HepG2 (cell line): ENCODE results near the gene TCEA3. TPM values are rescaled to one million over a fixed set of nuclear protein-coding genes. Genes with fewer than 3 reads are reported as not detected.

Experiments used
- DPF2 ChIP-seq: sonication (generic); formaldehyde crosslinking; IDR thresholded peaks from 2 replicates; pipeline ENCODE4 v1.4.0; 2020; ENCODE audit warnings: mild to moderate bottlenecking, low read depth, missing genetic modification reagents, borderline replicate concordance
- E2F1 ChIP-seq: sonication (generic); formaldehyde crosslinking; IDR thresholded peaks from 2 replicates; pipeline ENCODE4 v1.5.0; 2020; ENCODE audit warnings: missing genetic modification reagents
- FIP1L1 ChIP-seq: fragments of 200-400 bp; formaldehyde crosslinking; IDR thresholded peaks from 2 replicates; pipeline ENCODE4 v1.6.1; 2018; ENCODE audit warnings: low read depth, mild to moderate bottlenecking, low read length, moderate library complexity, borderline replicate concordance; ENCODE audit not compliant: insufficient read depth
- FOXO4 ChIP-seq: sonication (generic); formaldehyde crosslinking; conservative IDR thresholded peaks from 2 replicates; pipeline ENCODE4 v1.8.1; 2023; ENCODE audit warnings: missing genetic modification reagents
- GFI1 ChIP-seq: sonication (generic); formaldehyde crosslinking; IDR thresholded peaks from 2 replicates; pipeline ENCODE4 v1.5.0; 2020; ENCODE audit warnings: missing genetic modification reagents, mild to moderate bottlenecking, borderline replicate concordance
- GTF2F1 ChIP-seq: fragments of 150-350 bp; IDR thresholded peaks from 2 replicates; pipeline ENCODE4 v1.6.1; 2014; ENCODE audit warnings: low read length
- HCFC1 ChIP-seq: fragments of 150-350 bp; IDR thresholded peaks from 2 replicates; pipeline ENCODE4 v1.6.1; 2014; ENCODE audit warnings: low read depth, low read length
- KAT8 ChIP-seq: IDR thresholded peaks from 2 replicates; pipeline ENCODE4 v1.6.1; 2016; ENCODE audit warnings: missing genetic modification reagents, missing compliant biosample characterization
- KDM5A ChIP-seq: fragments of 200-600 bp; sonication (generic); IDR thresholded peaks from 2 replicates; pipeline ENCODE4 v1.7.0; 2018; ENCODE audit warnings: antibody characterized with exemption, mild to moderate bottlenecking, low read length, borderline replicate concordance
- MATR3 ChIP-seq: sonication (generic); formaldehyde crosslinking; IDR thresholded peaks from 2 replicates; pipeline ENCODE4 v1.4.0; 2020; ENCODE audit warnings: missing genetic modification reagents
- MAZ ChIP-seq, 2 experiments: sonication (generic) in 1 of 2; formaldehyde crosslinking in 1 of 2; IDR thresholded peaks; 2 replicates each; pipeline versions ENCODE4 v1.5.0 to v1.6.1; 2012 to 2020; ENCODE audit warnings: low read depth in 2 of 2, mild to moderate bottlenecking in 2 of 2, borderline replicate concordance in 1 of 2, improper control_type of control experiment in 1 of 2, low read length in 1 of 2, missing genetic modification reagents in 1 of 2, moderate library complexity in 1 of 2
- SAP130 ChIP-seq: IDR thresholded peaks from 2 replicates; pipeline ENCODE4 v1.6.1; 2016; ENCODE audit warnings: low read depth
- SMAD3 ChIP-seq: sonication (generic); formaldehyde crosslinking; IDR thresholded peaks from 2 replicates; pipeline ENCODE4 v1.4.0; 2020; ENCODE audit warnings: missing genetic modification reagents
- STAT5B ChIP-seq: sonication (generic); formaldehyde crosslinking; IDR thresholded peaks from 2 replicates; pipeline ENCODE4 v1.4.0; 2020; ENCODE audit warnings: missing genetic modification reagents
- TAF1 ChIP-seq: sonication (generic); formaldehyde crosslinking; IDR thresholded peaks from 2 replicates; pipeline ENCODE4 v1.4.0; 2020; ENCODE audit warnings: missing genetic modification reagents
- TBP ChIP-seq: sonication (generic); formaldehyde crosslinking; IDR thresholded peaks from 2 replicates; pipeline ENCODE4 v1.5.0; 2020; ENCODE audit warnings: missing genetic modification reagents
- TERF1 ChIP-seq: sonication (generic); formaldehyde crosslinking; IDR thresholded peaks from 2 replicates; pipeline ENCODE4 v1.8.0; 2022; ENCODE audit warnings: mild to moderate bottlenecking, missing genetic modification reagents, moderate library complexity
- TSC22D2 ChIP-seq: sonication (generic); formaldehyde crosslinking; IDR thresholded peaks from 2 replicates; pipeline ENCODE4 v1.5.1; 2020; ENCODE audit warnings: missing genetic modification reagents, mild to moderate bottlenecking, borderline replicate concordance
- ZFP37 ChIP-seq: sonication (generic); formaldehyde crosslinking; IDR thresholded peaks from 2 replicates; pipeline ENCODE4 v1.4.0; 2020; ENCODE audit warnings: missing genetic modification reagents, borderline replicate concordance
- ZFP90 ChIP-seq: sonication (generic); formaldehyde crosslinking; IDR thresholded peaks from 2 replicates; pipeline ENCODE4 v1.8.0; 2022; ENCODE audit warnings: missing genetic modification reagents, mild to moderate bottlenecking, inconsistent platforms, borderline replicate concordance
- ZMYM4 ChIP-seq: sonication (generic); formaldehyde crosslinking; IDR thresholded peaks from 2 replicates; pipeline ENCODE4 v1.8.1; 2023; ENCODE audit warnings: mild to moderate bottlenecking, missing genetic modification reagents
- ZNF143 ChIP-seq: sonication (generic); formaldehyde crosslinking; IDR thresholded peaks from 2 replicates; pipeline ENCODE4 v1.4.0; 2020; ENCODE audit warnings: missing genetic modification reagents
- ZNF253 ChIP-seq: sonication (generic); formaldehyde crosslinking; IDR thresholded peaks from 2 replicates; pipeline ENCODE4 v1.8.0; 2022; ENCODE audit warnings: mild to moderate bottlenecking, missing genetic modification reagents, borderline replicate concordance
- ZNF329 ChIP-seq: sonication (generic); formaldehyde crosslinking; IDR thresholded peaks from 2 replicates; pipeline ENCODE4 v1.9.0; 2021; ENCODE audit warnings: low read depth, mild to moderate bottlenecking, missing genetic modification reagents
- ZNF34 ChIP-seq: sonication (generic); formaldehyde crosslinking; IDR thresholded peaks from 2 replicates; pipeline ENCODE4 v1.4.0; 2020; ENCODE audit warnings: mild to moderate bottlenecking, missing genetic modification reagents, borderline replicate concordance
- ZNF576 ChIP-seq: sonication (generic); formaldehyde crosslinking; IDR thresholded peaks from 2 replicates; pipeline ENCODE4 v1.4.0; 2020; ENCODE audit warnings: mild to moderate bottlenecking, missing genetic modification reagents
- polyA plus RNA-seq, 8 experiments: library from polyadenylated mRNA; depleted of rRNA in 3 of 8; stranded (reverse) in 7 of 8; unstranded in 1 of 8; fragments of >200 nt; fragmentation: Illumina TruSeq in 4 of 8; extraction: Trizol in 4 of 8; gene quantifications; 2 replicates each; pipeline versions ENCODE4 v1.2.1 to v1.2.3, GENCODE V29; 2011 to 2016; ENCODE audit warnings: low read depth in 4 of 8, missing spikeins in 1 of 8, mixed read lengths in 1 of 8; ENCODE audit not compliant: insufficient read depth in 1 of 8
- total RNA-seq, 5 experiments: library from RNA; depleted of rRNA; stranded (reverse); fragments of >200 nt; fragmentation: Illumina TruSeq; extraction: Trizol; gene quantifications; 2 replicates each; pipeline ENCODE4 v1.2.3, GENCODE V29; 2016; ENCODE audit warnings: low read depth in 1 of 5

Gene TCEA3
- total and polyA plus RNA-seq, 2 of the 13 experiments (the other 11 are each of a cell fraction or from before 2014, with no cell fraction given) = 55.5 to 84.6 TPM

GRCh38 chr1:23368562-23369334 lies 55.8 kb downstream of the TCEA3 start (continued):
- TF ChIP-seq KDM5A (peak; percentile 80; the same call in 1 of the 2 replicates), HCFC1 (peak; percentile 89), FOXO4 (no peak), MAZ (IDR thresholded peaks at IDR 0.05; ENCODE audit: borderline replicate concordance, low read depth, low read length) (no peak), MAZ (CRISPR knock-in tag; IDR thresholded peaks at IDR 0.05; ENCODE audit: low read depth) (peak; percentile 54; the same call in 1 of the 2 replicates), SMAD3 (CRISPR knock-in tag) (no peak), TAF1 (peak; percentile 92), ZFP37 (no peak; the same call in 1 of the 2 replicates), ZNF253 (CRISPR knock-in tag) (0 out of 2 replicates have a peak, but pooled peaks have one; percentile 70), STAT5B (no peak), ZFP90 (CRISPR knock-in tag) (0 out of 2 replicates have a peak, but pooled peaks have one; percentile 44), GTF2F1 (no peak), E2F1 (CRISPR knock-in tag) (peak; percentile 59), ZNF576 (CRISPR knock-in tag) (0 out of 2 replicates have a peak, but pooled peaks have one; percentile 7), ZNF34 (CRISPR knock-in tag) (0 out of 2 replicates have a peak, but pooled peaks have one; percentile 29), GFI1 (CRISPR knock-in tag) (peak; percentile 35; the same call in 1 of the 2 replicates), SAP130 (CRISPR knock-in tag) (peak; percentile 80), TBP (CRISPR knock-in tag) (peak; percentile 73; the same call in 1 of the 2 replicates), DPF2 (CRISPR knock-in tag) (0 out of 2 replicates have a peak, but pooled peaks have one; percentile 36), ZMYM4 (0 out of 2 replicates have a peak, but pooled peaks have one; percentile 10), TSC22D2 (CRISPR knock-in tag) (no peak; the same call in 1 of the 2 replicates), ZNF143 (CRISPR knock-in tag) (peak; percentile 90), TERF1 (CRISPR knock-in tag) (0 out of 2 replicates have a peak, but pooled peaks have one; percentile 85), MATR3 (no peak), ZNF329 (CRISPR knock-in tag) (peak; percentile 67; the same call in 1 of the 2 replicates), KAT8 (CRISPR knock-in tag) (peak; percentile 74), FIP1L1 (no peak)
